NCI-H1105 treated with DMSO at 0.1 percent for 48 hours (cell line): ENCODE results near the gene PTGIS.
"Not testable (repeated sequence)": the region's sequence is repeated elsewhere in the genome, so short reads cannot be mapped to it uniquely, and the experiment has no call there.

ENCODE experiments used
- DNase-seq: peaks from one replicate; lab custom pipeline; 2025; lab: John Stamatoyannopoulos, UW

PTGIS gene

GRCh38 chr20:49579874-49580812, 12.2 kb upstream of the PTGIS start:
- no peak for DNase-seq

GRCh38 chr20:49579195-49579594, 11.3 kb upstream of the PTGIS start:
- DNase-seq, result no peak

- DNase-seq, result no peak
These were observed 10.5 kb upstream of the PTGIS start for GRCh38 chr20:49578436-49578835.

GRCh38 chr20:49575551-49576060, 7.7 kb upstream of the PTGIS start:
- DNase-seq, result peak; percentile 30

GRCh38 chr20:49573900-49574416, 6.0 kb upstream of the PTGIS start:
- DNase-seq, result no peak

- no peak for DNase-seq
These were observed 4.9 kb upstream of the PTGIS start for GRCh38 chr20:49572857-49573256.

GRCh38 chr20:49571553-49571835, 3.6 kb upstream of the PTGIS start:
- no peak for DNase-seq

GRCh38 chr20:49570828-49571552, 3.1 kb upstream of the PTGIS start:
- no peak for DNase-seq

GRCh38 chr20:49570161-49570827, 2.4 kb upstream of the PTGIS start:
- no peak for DNase-seq

GRCh38 chr20:49569411-49570115, 1.6 kb upstream of the PTGIS start:
- DNase-seq, result no peak

- DNase-seq, result no peak
These were observed 578 bp upstream of the PTGIS start for GRCh38 chr20:49568278-49569151.

GRCh38 chr20:49566401-49567364, 1.3 kb downstream of the PTGIS start:
- DNase-seq, result no peak

- not testable (repeated sequence) for DNase-seq
These were observed 2.9 kb downstream of the PTGIS start for GRCh38 chr20:49564991-49565390.

- DNase-seq, result no peak
These were observed 4.6 kb downstream of the PTGIS start for GRCh38 chr20:49563015-49563980.

- DNase-seq, result no peak
These were observed 5.5 kb downstream of the PTGIS start for GRCh38 chr20:49562311-49563014.

GRCh38 chr20:49561806-49562205, 6.1 kb downstream of the PTGIS start:
- no peak for DNase-seq

- DNase-seq, result no peak
These were observed 6.7 kb downstream of the PTGIS start for GRCh38 chr20:49561256-49561655.

- DNase-seq, result no peak
These were observed 7.3 kb downstream of the PTGIS start for GRCh38 chr20:49560646-49561045.
